Mesothelial cell of epicardium (in vitro differentiated cells): Measurements from ENCODE around the gene SHB. TPM values are rescaled to one million over a fixed set of nuclear protein-coding genes. Genes with fewer than 3 reads are reported as not detected.
A peak's percentile ranks its signal among the peaks of the same experiment; 100 is the strongest.

Experiments used
- DNase-seq, 2 experiments: peaks; one replicate each; pipeline ENCODE4 v3.0.0; 2021; ENCODE audit warnings: low spot score in 2 of 2; ENCODE audit not compliant: unreplicated experiment in 2 of 2
- H3K27ac Mint-ChIP-seq: 2 replicates; pipeline ENCODE4 v1.8.0; 2021; ENCODE audit warnings: mixed read lengths
- H3K27me3 Mint-ChIP-seq: 2 replicates; pipeline ENCODE4 v1.8.0; 2021; ENCODE audit warnings: low read depth, mixed read lengths
- H3K36me3 Mint-ChIP-seq: 2 replicates; pipeline ENCODE4 v1.8.0; 2021; ENCODE audit warnings: mixed read lengths
- H3K4me1 Mint-ChIP-seq: 2 replicates; pipeline ENCODE4 v1.8.0; 2021; ENCODE audit warnings: mixed read lengths
- H3K4me3 Mint-ChIP-seq: 2 replicates; pipeline ENCODE4 v1.8.0; 2021; ENCODE audit warnings: mild to moderate bottlenecking, moderate library complexity, mixed read lengths
- H3K9me3 Mint-ChIP-seq: 2 replicates; pipeline ENCODE4 v1.8.0; 2021; ENCODE audit warnings: mixed read lengths
- CTCF ChIP-seq: fragments of 200-600 bp; sonication (generic); IDR thresholded peaks from one replicate; pipeline ENCODE4 v1.5.0; 2021; ENCODE audit warnings: antibody characterized with exemption; ENCODE audit not compliant: unreplicated experiment
- total RNA-seq: library from RNA; stranded (reverse); gene quantifications from 3 replicates; pipeline ENCODE4 v1.2.1, GENCODE V29; 2021

The SHB gene
- total RNA-seq, 1 donor from 2014 or later = 35.5 TPM

GRCh38 chr9:38079461-38080031, 10.5 kb upstream of the SHB start:
- DNase-seq = no peak
- H3K4me3 Mint-ChIP-seq = no peak overlapping the region
- peaks cover 10% of the 10 kb centered on the region for H3K4me1 Mint-ChIP-seq
- H3K36me3 Mint-ChIP-seq = no peaks in the 10 kb centered on the region
- peaks cover 8% of the 10 kb centered on the region for H3K9me3 Mint-ChIP-seq
- TF ChIP-seq CTCF = no peak
- no peak overlapping the region for H3K27ac Mint-ChIP-seq
- H3K27me3 Mint-ChIP-seq = no peaks in the 10 kb centered on the region

GRCh38 chr9:38075272-38075671, 6.2 kb upstream of the SHB start:
- no peak overlapping the region for H3K27ac Mint-ChIP-seq
- peaks cover 8% of the 10 kb centered on the region for H3K9me3 Mint-ChIP-seq
- peaks cover 25% of the 10 kb centered on the region for H3K4me1 Mint-ChIP-seq
- DNase-seq = no peak
- H3K27me3 Mint-ChIP-seq = no peaks in the 10 kb centered on the region
- H3K36me3 Mint-ChIP-seq = no peaks in the 10 kb centered on the region
- no peak for TF ChIP-seq CTCF
- H3K4me3 Mint-ChIP-seq = no peak overlapping the region

- no peak overlapping the region for H3K27ac Mint-ChIP-seq
- H3K36me3 Mint-ChIP-seq = no peaks in the 10 kb centered on the region
- no peaks in the 10 kb centered on the region for H3K27me3 Mint-ChIP-seq
- peaks cover 8% of the 10 kb centered on the region for H3K9me3 Mint-ChIP-seq
- no peak for TF ChIP-seq CTCF
- no peak for DNase-seq
- H3K4me1 Mint-ChIP-seq = peaks cover 29% of the 10 kb centered on the region
- no peak overlapping the region for H3K4me3 Mint-ChIP-seq
Observed at GRCh38 chr9:38074441-38074961, 5.5 kb upstream of the SHB start.

- H3K4me1 Mint-ChIP-seq = peaks cover 23% of the 10 kb centered on the region
- H3K9me3 Mint-ChIP-seq = peaks cover 8% of the 10 kb centered on the region
- TF ChIP-seq CTCF = no peak
- DNase-seq = no peak
- H3K4me3 Mint-ChIP-seq = no peak overlapping the region
- H3K27me3 Mint-ChIP-seq = no peaks in the 10 kb centered on the region
- H3K36me3 Mint-ChIP-seq = no peaks in the 10 kb centered on the region
- H3K27ac Mint-ChIP-seq = no peak overlapping the region
Observed at GRCh38 chr9:38073882-38074281, 4.9 kb upstream of the SHB start.

GRCh38 chr9:38071470-38072134, 2.6 kb upstream of the SHB start:
- H3K36me3 Mint-ChIP-seq = no peaks in the 10 kb centered on the region
- H3K27me3 Mint-ChIP-seq = no peaks in the 10 kb centered on the region
- peak overlapping the region; percentile 73 for H3K27ac Mint-ChIP-seq
- H3K9me3 Mint-ChIP-seq = peaks cover 2% of the 10 kb centered on the region
- peaks cover 29% of the 10 kb centered on the region for H3K4me1 Mint-ChIP-seq
- TF ChIP-seq CTCF = no peak
- no peak for DNase-seq
- H3K4me3 Mint-ChIP-seq = no peak overlapping the region
